ENCODE data around the gene ZNF407.

The ZNF407 gene

GRCh38 chr18:75072672-75073371, 475.2 kb downstream of the ZNF407 start (continued):
- TF ChIP-seq, protein P1, sequence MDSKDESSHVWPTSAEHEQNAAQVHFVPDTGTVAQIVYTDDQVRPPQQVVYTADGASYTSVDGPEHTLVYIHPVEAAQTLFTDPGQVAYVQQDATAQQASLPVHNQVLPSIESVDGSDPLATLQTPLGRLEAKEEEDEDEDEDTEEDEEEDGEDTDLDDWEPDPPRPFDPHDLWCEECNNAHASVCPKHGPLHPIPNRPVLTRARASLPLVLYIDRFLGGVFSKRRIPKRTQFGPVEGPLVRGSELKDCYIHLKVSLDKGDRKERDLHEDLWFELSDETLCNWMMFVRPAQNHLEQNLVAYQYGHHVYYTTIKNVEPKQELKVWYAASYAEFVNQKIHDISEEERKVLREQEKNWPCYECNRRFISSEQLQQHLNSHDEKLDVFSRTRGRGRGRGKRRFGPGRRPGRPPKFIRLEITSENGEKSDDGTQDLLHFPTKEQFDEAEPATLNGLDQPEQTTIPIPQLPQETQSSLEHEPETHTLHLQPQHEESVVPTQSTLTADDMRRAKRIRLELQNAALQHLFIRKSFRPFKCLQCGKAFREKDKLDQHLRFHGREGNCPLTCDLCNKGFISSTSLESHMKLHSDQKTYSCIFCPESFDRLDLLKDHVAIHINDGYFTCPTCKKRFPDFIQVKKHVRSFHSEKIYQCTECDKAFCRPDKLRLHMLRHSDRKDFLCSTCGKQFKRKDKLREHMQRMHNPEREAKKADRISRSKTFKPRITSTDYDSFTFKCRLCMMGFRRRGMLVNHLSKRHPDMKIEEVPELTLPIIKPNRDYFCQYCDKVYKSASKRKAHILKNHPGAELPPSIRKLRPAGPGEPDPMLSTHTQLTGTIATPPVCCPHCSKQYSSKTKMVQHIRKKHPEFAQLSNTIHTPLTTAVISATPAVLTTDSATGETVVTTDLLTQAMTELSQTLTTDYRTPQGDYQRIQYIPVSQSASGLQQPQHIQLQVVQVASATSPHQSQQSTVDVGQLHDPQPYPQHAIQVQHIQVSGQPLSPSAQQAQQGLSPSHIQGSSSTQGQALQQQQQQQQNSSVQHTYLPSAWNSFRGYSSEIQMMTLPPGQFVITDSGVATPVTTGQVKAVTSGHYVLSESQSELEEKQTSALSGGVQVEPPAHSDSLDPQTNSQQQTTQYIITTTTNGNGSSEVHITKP (tag by site-specific recombination; IDR thresholded peaks at IDR 0.05), result no peak
- TF ChIP-seq ZBTB6 (tag by site-specific recombination; IDR thresholded peaks at IDR 0.05), result no peak
- no peak for TF ChIP-seq HOXD13 (CRISPR knock-in tag; IDR thresholded peaks at IDR 0.05; ENCODE audit: borderline replicate concordance)
- TF ChIP-seq ZBTB44 (tag by site-specific recombination; IDR thresholded peaks at IDR 0.05), result no peak
- TF ChIP-seq ZNF366 (tag by site-specific recombination; conservative IDR thresholded peaks at IDR 0.05), result no peak
- TF ChIP-seq, protein P2, sequence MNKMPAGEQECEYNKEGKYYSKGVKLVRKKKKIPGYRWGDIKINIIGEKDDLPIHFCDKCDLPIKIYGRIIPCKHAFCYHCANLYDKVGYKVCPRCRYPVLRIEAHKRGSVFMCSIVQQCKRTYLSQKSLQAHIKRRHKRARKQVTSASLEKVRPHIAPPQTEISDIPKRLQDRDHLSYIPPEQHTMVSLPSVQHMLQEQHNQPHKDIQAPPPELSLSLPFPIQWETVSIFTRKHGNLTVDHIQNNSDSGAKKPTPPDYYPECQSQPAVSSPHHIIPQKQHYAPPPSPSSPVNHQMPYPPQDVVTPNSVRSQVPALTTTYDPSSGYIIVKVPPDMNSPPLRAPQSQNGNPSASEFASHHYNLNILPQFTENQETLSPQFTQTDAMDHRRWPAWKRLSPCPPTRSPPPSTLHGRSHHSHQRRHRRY (tag by site-specific recombination; IDR thresholded peaks at IDR 0.05), result no peak
- TF ChIP-seq ZNF704 (tag by site-specific recombination; IDR thresholded peaks at IDR 0.05), result no peak

DNA sequence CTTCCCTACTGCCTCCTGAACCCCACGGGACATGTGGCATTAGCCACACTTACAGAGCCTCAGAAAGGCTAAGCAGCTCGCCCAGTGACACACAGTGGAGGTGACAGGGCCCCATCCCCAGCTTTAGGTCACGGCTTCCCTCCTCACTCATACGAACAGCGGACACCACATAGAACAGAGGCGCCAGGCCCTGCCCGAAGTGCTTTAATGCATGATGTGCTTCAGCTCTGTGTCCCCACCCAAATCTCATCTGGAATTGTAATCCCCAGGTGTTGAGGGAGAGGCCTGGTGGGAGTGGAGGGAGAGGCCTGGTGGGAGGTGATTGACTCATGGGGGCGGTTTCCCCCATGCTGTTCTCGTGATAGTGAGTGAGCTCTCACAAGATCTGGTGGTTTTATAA, 476.0 kb downstream of the ZNF407 start:
- H3K27ac ChIP-seq (ENCODE audit: extremely low read depth, low read depth, low read length), result no peak overlapping the region
- ChIA-PET CTCF (no interaction called here), POLR2A (no interaction called here)
- no peaks in the 10 kb centered on the region; the same call in 1 of the 2 replicates for H3K9me3 ChIP-seq (ENCODE audit: control insufficient read depth, insufficient read depth, low read depth, low read length)
- H3K4me1 ChIP-seq (ENCODE audit: control insufficient read depth, insufficient read depth, low read length), result peaks cover 3% of the 10 kb centered on the region; the same call in 1 of the 2 replicates
- no peak overlapping the region for H3K4me3 ChIP-seq (ENCODE audit: low read depth, low read length)
- no peaks in the 10 kb centered on the region for H3K36me3 ChIP-seq (ENCODE audit: control insufficient read depth in 2 of 2, insufficient read depth in 1 of 2, low read length in 2 of 2)
- TF ChIP-seq ZNF777 (tag by site-specific recombination; IDR thresholded peaks at IDR 0.05; ENCODE audit: borderline replicate concordance), result no peak
- TF ChIP-seq ZNF830 (tag by site-specific recombination; IDR thresholded peaks at IDR 0.05; ENCODE audit: low read depth), result no peak
- no peak for TF ChIP-seq ZNF423 (tag by site-specific recombination; IDR thresholded peaks at IDR 0.05)
- TF ChIP-seq ZNF202 (tag by site-specific recombination; IDR thresholded peaks at IDR 0.05; ENCODE audit: borderline replicate concordance), result no peak
- no peak for TF ChIP-seq ZNF449 (tag by site-specific recombination; IDR thresholded peaks at IDR 0.05)
- no peak for TF ChIP-seq ZNF175 (tag by site-specific recombination; IDR thresholded peaks at IDR 0.05)
- no peak for TF ChIP-seq ZNF350 (tag by site-specific recombination; IDR thresholded peaks at IDR 0.05)
- no peak for TF ChIP-seq ZNF211 (tag by site-specific recombination; IDR thresholded peaks at IDR 0.05; ENCODE audit: low read depth)
- TF ChIP-seq ZNF18 (tag by site-specific recombination; IDR thresholded peaks at IDR 0.05), result no peak
- TF ChIP-seq ZNF221 (tag by site-specific recombination; IDR thresholded peaks at IDR 0.05; ENCODE audit: borderline replicate concordance), result no peak
- TF ChIP-seq ZNF658 (tag by site-specific recombination; IDR thresholded peaks at IDR 0.05), result no peak
- no peak for TF ChIP-seq ZNF404 (tag by site-specific recombination; IDR thresholded peaks at IDR 0.05)
- no peak for TF ChIP-seq SCRT2 (tag by site-specific recombination; IDR thresholded peaks at IDR 0.05)
- TF ChIP-seq ZNF280C (tag by site-specific recombination; IDR thresholded peaks at IDR 0.05), result no peak

Data from HEK293 (cell line).